Hepatocyte (in vitro differentiated cells): ENCODE measurements around the gene MMP15. TPM values are rescaled to one million over a fixed set of nuclear protein-coding genes. Genes with fewer than 3 reads are reported as not detected.

ENCODE experiments used
- DNase-seq: peaks from one replicate; pipeline ENCODE4 v3.0.0-alpha.2; 2016; ENCODE audit warnings: low spot score
- H2AFZ ChIP-seq: fragments of 200-600 bp; sonication (generic); 2 replicates; pipeline ENCODE4 v1.6.0; 2016; ENCODE audit warnings: antibody characterized with exemption, mild to moderate bottlenecking
- H3K27ac ChIP-seq: fragments of 200-600 bp; sonication (generic); 2 replicates; pipeline ENCODE4 v1.5.1; 2016; ENCODE audit warnings: mild to moderate bottlenecking
- H3K27me3 ChIP-seq: fragments of 200-600 bp; sonication (generic); 2 replicates; pipeline ENCODE4 v1.6.1; 2016
- H3K36me3 ChIP-seq: fragments of 200-600 bp; sonication (generic); replicated peaks from 2 replicates; pipeline ENCODE4 v1.5.1; 2016; ENCODE audit warnings: low read depth; ENCODE audit not compliant: insufficient read depth
- H3K4me1 ChIP-seq: fragments of 200-600 bp; sonication (generic); 2 replicates; pipeline ENCODE4 v1.5.1; 2016; ENCODE audit warnings: mild to moderate bottlenecking, moderate library complexity; ENCODE audit not compliant: insufficient read depth
- H3K4me2 ChIP-seq: fragments of 200-600 bp; sonication (generic); 2 replicates; pipeline ENCODE4 v1.6.0; 2016
- H3K4me3 ChIP-seq: fragments of 200-600 bp; sonication (generic); 2 replicates; pipeline ENCODE4 v1.5.1; 2016; ENCODE audit warnings: mild to moderate bottlenecking
- H3K79me2 ChIP-seq: fragments of 200-600 bp; sonication (generic); 2 replicates; pipeline ENCODE4 v1.6.0; 2017; ENCODE audit warnings: mild to moderate bottlenecking
- H3K9me2 ChIP-seq: fragments of 200-600 bp; sonication (generic); replicated peaks from 2 replicates; pipeline ENCODE4 v1.6.0; 2017; ENCODE audit warnings: mild to moderate bottlenecking; ENCODE audit not compliant: insufficient read depth
- H3K9me3 ChIP-seq: fragments of 200-600 bp; sonication (generic); 2 replicates; pipeline ENCODE4 v1.5.1; 2016; ENCODE audit warnings: low read depth, mild to moderate bottlenecking
- H4K20me1 ChIP-seq: fragments of 200-600 bp; sonication (generic); 2 replicates; pipeline ENCODE4 v1.6.0; 2016; ENCODE audit warnings: mild to moderate bottlenecking; ENCODE audit not compliant: insufficient read depth, poor library complexity, severe bottlenecking
- CTCF ChIP-seq: fragments of 200-600 bp; sonication (generic); IDR thresholded peaks from 2 replicates; pipeline ENCODE4 v1.5.1; 2016; ENCODE audit warnings: antibody characterized with exemption, mild to moderate bottlenecking; ENCODE audit not compliant: poor library complexity
- EZH2 ChIP-seq: fragments of 200-600 bp; sonication (generic); IDR thresholded peaks from 2 replicates; pipeline ENCODE4 v1.6.1; 2016; ENCODE audit warnings: antibody characterized with exemption, mild to moderate bottlenecking, borderline replicate concordance
- EZH2phosphoT487 ChIP-seq: fragments of 200-600 bp; sonication (generic); IDR thresholded peaks from one replicate; pipeline ENCODE4 v1.6.1; 2018; ENCODE audit warnings: antibody characterized with exemption, mild to moderate bottlenecking, low read depth, moderate library complexity; ENCODE audit not compliant: unreplicated experiment, severe bottlenecking
- WGBS: methylation state at CpG from one replicate; pipeline ENCODE4 v1.1.6; 2016; ENCODE audit warnings: low lambda C conversion rate; ENCODE audit errors: missing lambda C conversion rate; 5-methylcytosine and 5-hydroxymethylcytosine counted together
- polyA plus RNA-seq: library from polyadenylated mRNA; unstranded; fragments of >200 nt; fragmentation: Nextera tagmentation; extraction: Ambion mirVana; gene quantifications from 2 replicates; pipeline ENCODE4 v1.2.1, GENCODE V29; 2016
- total RNA-seq: library from RNA; depleted of rRNA; stranded (reverse); fragments of >200 nt; gene quantifications from 2 replicates; pipeline ENCODE4 v1.2.3, GENCODE V29; 2014

MMP15 gene
- total and polyA plus RNA-seq, 2 experiments from 2014 or later = 39.0 to 56.1 TPM

GRCh38 chr16:58085171-58085570 lies 59.6 kb downstream of the MMP15 start:
- WGBS = 94% methylated on average over 11 of the region's 11 CpGs
- no peaks in the 10 kb centered on the region for H3K36me3 ChIP-seq
- DNase-seq = no peak

GRCh38 chr16:58085584-58086251 lies 60.2 kb downstream of the MMP15 start:
- H3K4me2 ChIP-seq = no peak overlapping the region
- H3K27ac ChIP-seq = no peak overlapping the region
- TF ChIP-seq CTCF (no peak), EZH2phosphoT487 (no peak), EZH2 (no peak)
- H3K27me3 ChIP-seq = no peaks in the 10 kb centered on the region
- no peaks in the 10 kb centered on the region for H4K20me1 ChIP-seq
- 85% methylated on average over 20 of the region's 21 CpGs for whole genome bisulfite sequencing
- no peaks in the 10 kb centered on the region for H3K36me3 ChIP-seq
- H2AFZ ChIP-seq = no peak overlapping the region
- H3K9me3 ChIP-seq = no peaks in the 10 kb centered on the region
- H3K9me2 ChIP-seq = no peaks in the 10 kb centered on the region
- H3K79me2 ChIP-seq = no peaks in the 10 kb centered on the region
- H3K4me1 ChIP-seq = no peaks in the 10 kb centered on the region
- DNase-seq = no peak
- H3K4me3 ChIP-seq = no peak overlapping the region

More at GRCh38 chr16:58085171-58085570, 59.6 kb downstream of the MMP15 start:
- Histone ChIP-seq H3K9me3 (no peaks in the 10 kb centered on the region), H3K79me2 (no peaks in the 10 kb centered on the region), H3K27ac (no peak overlapping the region), H3K4me1 (no peaks in the 10 kb centered on the region), H3K27me3 (no peaks in the 10 kb centered on the region), H3K9me2 (no peaks in the 10 kb centered on the region), H2AFZ (no peak overlapping the region), H3K4me3 (no peak overlapping the region), H3K4me2 (no peak overlapping the region), H4K20me1 (no peaks in the 10 kb centered on the region)
- TF ChIP-seq EZH2 (no peak), CTCF (no peak), EZH2phosphoT487 (no peak)

GRCh38 chr16:58086381-58087208 lies 61.0 kb downstream of the MMP15 start:
- Histone ChIP-seq H3K9me2 (no peaks in the 10 kb centered on the region), H4K20me1 (no peaks in the 10 kb centered on the region), H3K36me3 (no peaks in the 10 kb centered on the region), H3K27ac (no peak overlapping the region), H3K4me3 (no peak overlapping the region), H3K4me2 (no peak overlapping the region), H2AFZ (no peak overlapping the region), H3K4me1 (no peaks in the 10 kb centered on the region), H3K79me2 (no peaks in the 10 kb centered on the region), H3K9me3 (no peaks in the 10 kb centered on the region), H3K27me3 (no peaks in the 10 kb centered on the region)
- TF ChIP-seq CTCF (no peak), EZH2phosphoT487 (no peak), EZH2 (no peak)
- no peak for DNase-seq
- WGBS = 88% methylated on average over 18 of the region's 19 CpGs
